CD8-positive, alpha-beta memory T cell (primary cell): ENCODE data around the gene CPD. TPM values are rescaled to one million over a fixed set of nuclear protein-coding genes. Genes with fewer than 3 reads are reported as not detected.

Experiments used
- CTCF ChIA-PET: fragments of 350-600 bp; sonication (Branson Sonifier 250); formaldehyde crosslinking; loops from one replicate; lab custom pipeline; 2021; ENCODE audit warnings: antibody characterized with exemption; lab: Charles Lee
- POLR2A ChIA-PET: fragments of 350-600 bp; sonication (Branson Sonifier 250); formaldehyde crosslinking; loops from one replicate; lab custom pipeline; 2021; ENCODE audit warnings: antibody characterized with exemption; lab: Charles Lee
- DNase-seq, 5 donors: peaks; one replicate each; pipeline versions ENCODE4 v3.0.0 to v3.0.0-alpha.2; 2020 to 2022; ENCODE audit warnings: mixed read lengths in 1 of 5
- H3K27ac ChIP-seq: one replicate; pipeline ENCODE4 v1.7.0; 2013; ENCODE audit warnings: low read depth, mild to moderate bottlenecking, low read length, moderate library complexity
- H3K27me3 ChIP-seq: 2 replicates; pipeline ENCODE4 v1.7.0; 2013; ENCODE audit warnings: low read length, mild to moderate bottlenecking; ENCODE audit not compliant: insufficient read depth, poor library complexity, severe bottlenecking
- H3K36me3 ChIP-seq: 2 replicates; pipeline ENCODE4 v1.7.0; 2013; ENCODE audit warnings: mild to moderate bottlenecking, low read length, moderate library complexity; ENCODE audit not compliant: insufficient read depth
- H3K4me1 ChIP-seq: 2 replicates; pipeline ENCODE4 v1.7.0; 2013; ENCODE audit warnings: mild to moderate bottlenecking, low read length, moderate library complexity; ENCODE audit not compliant: insufficient read depth
- H3K4me3 ChIP-seq: 2 replicates; pipeline ENCODE4 v1.7.0; 2013; ENCODE audit warnings: mild to moderate bottlenecking, low read length
- H3K9me3 ChIP-seq: 2 replicates; pipeline ENCODE4 v1.7.0; 2013; ENCODE audit warnings: mild to moderate bottlenecking, low read length
- H3K27ac Mint-ChIP-seq, 8 donors: one replicate each; pipeline ENCODE4 v1.8.0; 2020 to 2021; ENCODE audit warnings: mixed read lengths in 8 of 8, mild to moderate bottlenecking in 6 of 8, inconsistent platforms in 3 of 8, moderate library complexity in 3 of 8
- H3K27me3 Mint-ChIP-seq, 2 donors: one replicate each; pipeline ENCODE4 v1.8.0; 2020 to 2021; ENCODE audit warnings: mixed read lengths in 2 of 2, mild to moderate bottlenecking in 1 of 2, moderate library complexity in 1 of 2
- H3K36me3 Mint-ChIP-seq, 3 donors: one replicate each; pipeline ENCODE4 v1.8.0; 2020 to 2021; ENCODE audit warnings: mixed read lengths in 3 of 3, inconsistent platforms in 1 of 3, mild to moderate bottlenecking in 1 of 3
- H3K4me1 Mint-ChIP-seq, 3 donors: one replicate each; pipeline ENCODE4 v1.8.0; 2020 to 2021; ENCODE audit warnings: mixed read lengths in 3 of 3, inconsistent platforms in 1 of 3, mild to moderate bottlenecking in 1 of 3
- H3K4me3 Mint-ChIP-seq, 7 donors: one replicate each; pipeline ENCODE4 v1.8.0; 2020 to 2021; ENCODE audit warnings: mixed read lengths in 7 of 7, mild to moderate bottlenecking in 6 of 7, moderate library complexity in 4 of 7, inconsistent platforms in 2 of 7
- H3K9me3 Mint-ChIP-seq, 5 donors: one replicate each; pipeline ENCODE4 v1.8.0; 2020 to 2022; ENCODE audit warnings: mixed read lengths in 5 of 5, mild to moderate bottlenecking in 3 of 5, moderate library complexity in 2 of 5, inconsistent platforms in 1 of 5
- polyA plus RNA-seq: library from polyadenylated mRNA; unstranded; fragments of 300-500 nt; fragmentation: Illumina TruSeq; gene quantifications from one replicate; pipeline ENCODE4 v1.2.3, GENCODE V29; 2021
- total RNA-seq, 2 experiments: library from RNA; stranded (reverse); gene quantifications; one replicate each; pipeline ENCODE4 v1.2.3, GENCODE V29; 2021

CPD gene
- total and polyA plus RNA-seq, 3 experiments from 2014 or later: 17.3 to 26.7 (median 22.8) TPM

DNA sequence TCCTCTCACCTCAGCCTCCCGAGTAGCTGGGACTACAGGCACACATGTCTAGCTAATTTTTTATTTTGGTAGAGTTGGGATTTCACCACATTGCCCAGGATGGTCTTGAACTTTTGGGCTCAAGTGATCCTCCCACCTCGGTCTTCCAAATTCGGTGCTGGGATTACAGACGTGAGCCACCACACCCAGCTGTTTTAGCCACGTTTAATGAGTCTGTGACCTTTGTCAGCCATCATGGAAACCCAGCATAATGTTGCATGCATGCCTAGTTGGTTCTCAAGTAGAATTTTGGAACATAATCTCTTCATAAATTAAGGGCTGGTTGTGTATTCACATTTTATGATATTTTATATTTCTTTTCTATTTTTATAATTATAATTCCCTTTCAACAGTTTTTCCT is 140.4 kb downstream of the CPD start:
- Mint-ChIP-seq H3K4me1 (peaks cover 13 to 14% (median 13%) of the 10 kb centered on the region in 3 donors), H3K27ac (peak overlapping the region in 2 of 8 donors; percentile 23 to 77), H3K9me3 (no peaks in the 10 kb centered on the region), H3K4me3 (no peak overlapping the region), H3K27me3 (no peaks in the 10 kb centered on the region), H3K36me3 (peaks cover 6 to 80% (median 33%) of the 10 kb centered on the region in 3 donors)
- ChIA-PET CTCF (no interaction called here), POLR2A (no interaction called here)
- peaks cover 31% of the 10 kb centered on the region for H3K36me3 ChIP-seq
- H3K27ac ChIP-seq: no peak overlapping the region
- H3K27me3 ChIP-seq: no peaks in the 10 kb centered on the region
- H3K4me1 ChIP-seq: no peaks in the 10 kb centered on the region
- DNase-seq: no peak
- no peaks in the 10 kb centered on the region for H3K9me3 ChIP-seq
- no peak overlapping the region for H3K4me3 ChIP-seq

Other genes with a start within 250 kb of the CPD start
- not detected for gene SLC6A4, start 143.2 kb upstream of the CPD start, total RNA-seq
- gene SLC6A4, start 143.2 kb upstream of the CPD start, polyA plus RNA-seq: 0.08 TPM
- gene BLMH, start 87.0 kb upstream of the CPD start, total RNA-seq: 10 to 100 TPM; 67.1 to 68.0 TPM
- 28.3 TPM for gene BLMH, start 87.0 kb upstream of the CPD start, polyA plus RNA-seq
- not detected for gene TMIGD1, start 44.9 kb upstream of the CPD start, total RNA-seq
- gene TMIGD1, start 44.9 kb upstream of the CPD start, polyA plus RNA-seq: not detected
- gene GOSR1, start 98.5 kb downstream of the CPD start, total RNA-seq: 10 to 100 TPM; 59.1 to 63.1 TPM
- gene GOSR1, start 98.5 kb downstream of the CPD start, polyA plus RNA-seq: 63.2 TPM